ENCODE results near the gene FXN.

- TF ChIP-seq POLR2A (IDR thresholded peaks at IDR 0.05; ENCODE audit: low read depth, low read length) (no peak), POLR2AphosphoS5 (IDR thresholded peaks at IDR 0.05; ENCODE audit: low read depth, low read length) (no peak)
These were observed 4.5 kb upstream of the FXN start for GRCh38 chr9:69030851-69031645.
